Mesenteric fat pad (tissue), 1 donor: ENCODE data around the gene HTR6. TPM values are rescaled to one million over a fixed set of nuclear protein-coding genes. Genes with fewer than 3 reads are reported as not detected.

Experiments used
- DNase-seq: peaks from one replicate; pipeline ENCODE4 v3.0.0-alpha.2; 2020; ENCODE audit warnings: low spot score
- total RNA-seq: library from RNA; stranded (reverse); fragmentation: NEBNext Ultra II Directional; extraction: Animal tissue kit (Norgen Biotek cat#: 25700); gene quantifications from one replicate; pipeline ENCODE4 v1.2.1, GENCODE V29; 2021
- donor health status: DM: yes; HTN: yes; CAD: no.

Gene HTR6
- total RNA-seq, 1 donor from 2014 or later: not detected

DNA sequence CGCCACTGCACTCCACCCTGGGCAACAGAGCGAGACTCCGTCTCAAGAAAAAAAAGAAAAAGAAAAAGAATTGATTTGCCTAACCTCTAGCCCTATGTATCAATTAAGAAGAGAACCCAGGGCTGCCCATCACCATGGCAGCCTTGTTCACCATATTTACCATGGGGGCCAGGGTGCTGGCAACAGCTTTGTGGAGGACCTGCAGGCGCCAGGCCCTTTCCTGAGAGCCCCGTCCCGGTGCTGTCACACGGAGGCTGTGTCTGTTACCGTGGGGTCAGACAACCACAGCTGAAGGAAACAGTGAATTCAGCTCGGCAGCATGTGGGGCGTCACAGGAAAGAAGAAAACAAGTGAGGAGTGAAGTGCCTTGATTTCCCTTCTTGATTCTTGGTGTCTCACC is 27.1 kb upstream of the HTR6 start:
- DNase-seq: peak; percentile 73

DNA sequence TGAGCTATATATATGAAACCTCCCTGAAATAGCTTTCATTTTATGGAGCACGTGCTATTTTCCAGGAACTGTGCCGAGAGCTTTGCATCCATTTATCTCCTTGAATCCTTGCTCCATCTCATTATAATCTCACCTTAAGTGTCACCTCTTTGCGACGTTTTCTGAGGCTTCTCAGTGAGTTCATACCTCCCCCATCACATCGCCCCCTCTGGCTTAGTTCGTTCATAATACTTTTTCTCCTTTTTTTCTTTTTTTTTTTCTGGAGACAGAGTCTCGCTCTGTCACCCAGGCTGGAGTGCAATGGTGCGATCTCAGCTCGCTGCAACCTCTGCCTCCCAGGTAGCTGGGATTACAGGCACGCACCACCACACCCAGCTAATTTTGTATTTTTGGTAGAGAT is 25.4 kb upstream of the HTR6 start:
- DNase-seq: peak; percentile 4

DNA sequence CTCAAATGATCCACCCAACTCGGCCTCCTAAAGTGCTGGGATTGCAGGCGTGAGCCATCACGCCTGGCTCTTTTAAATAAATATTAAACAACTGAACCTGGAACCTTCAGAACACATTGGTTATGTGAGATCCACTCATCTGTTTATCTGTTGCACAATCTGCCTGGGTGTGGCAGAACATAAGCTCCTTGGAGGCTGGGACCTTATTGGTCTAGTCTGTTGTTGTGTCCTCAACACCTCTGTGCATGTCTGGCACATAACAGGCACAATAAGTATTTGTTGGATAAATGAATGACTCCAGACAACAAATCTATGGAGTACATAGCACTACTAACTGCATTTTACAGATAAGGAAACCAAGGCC is 24.7 kb upstream of the HTR6 start:
- peak; percentile 12 for DNase-seq

DNA sequence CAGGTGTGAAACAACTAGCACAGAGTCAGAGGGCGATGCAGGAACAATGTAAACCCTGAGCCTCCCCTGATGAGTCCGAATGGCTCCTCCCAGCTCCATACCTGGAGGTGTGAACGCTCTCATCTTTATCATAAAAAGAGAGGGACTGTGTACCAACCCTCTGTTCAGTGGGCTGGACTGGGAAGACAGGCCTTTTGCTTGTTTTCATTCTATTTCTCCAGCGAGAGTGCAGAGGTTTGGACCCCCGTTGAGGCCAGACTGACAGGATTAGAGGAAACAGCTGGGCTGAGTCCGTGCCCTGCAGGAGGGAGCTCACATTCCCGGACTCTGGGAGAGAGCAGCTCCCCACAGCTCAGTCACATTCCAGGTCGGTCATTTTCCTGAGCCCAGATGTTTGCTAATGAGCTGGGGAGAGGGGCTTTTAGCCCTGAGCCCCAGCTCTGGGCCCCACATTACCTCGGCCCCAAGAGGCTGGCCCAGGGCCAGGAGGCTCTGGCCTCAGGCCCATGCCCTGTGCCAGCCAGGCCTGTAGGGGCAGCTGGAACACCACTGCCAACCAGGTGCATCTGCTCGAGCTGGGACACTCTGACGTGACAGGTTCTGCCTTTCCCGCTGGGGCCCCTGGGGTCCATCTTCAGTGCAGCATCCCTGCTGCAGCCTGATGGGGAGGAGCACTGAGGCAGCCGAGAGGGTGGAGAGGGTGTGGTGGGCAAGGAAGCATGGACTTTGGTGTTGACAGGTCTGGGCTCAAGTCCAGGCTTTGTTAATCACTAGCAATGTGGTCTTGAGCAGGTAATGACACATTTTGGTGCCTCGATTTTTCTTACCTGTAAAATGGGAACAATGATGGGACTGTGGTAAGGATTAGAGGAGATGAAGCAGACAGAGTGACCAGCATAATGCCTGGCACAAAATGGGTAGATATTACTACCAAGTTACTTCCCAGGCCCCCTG is 24.0 kb upstream of the HTR6 start:
- DNase-seq: peak; percentile 83

DNA sequence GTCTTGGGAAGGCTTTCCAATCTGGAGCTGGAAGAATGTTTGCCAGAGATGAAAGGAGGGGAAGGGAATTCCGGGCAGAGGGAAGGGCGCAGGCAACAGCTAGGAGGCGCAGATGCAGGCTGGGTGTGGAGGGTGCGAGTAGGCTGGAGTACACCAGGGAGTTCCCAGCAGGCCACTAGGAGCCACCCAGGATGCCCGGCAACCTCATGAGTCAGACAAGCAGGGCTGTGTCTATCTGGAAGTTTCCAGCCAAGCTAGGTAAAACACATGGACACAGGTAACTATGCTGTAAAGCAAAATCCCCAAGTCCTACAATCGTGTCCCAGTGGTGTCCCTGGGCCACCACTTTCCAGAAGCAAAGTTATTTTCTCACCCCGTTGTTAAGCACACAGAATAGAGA is 21.6 kb upstream of the HTR6 start:
- DNase-seq: no peak

DNA sequence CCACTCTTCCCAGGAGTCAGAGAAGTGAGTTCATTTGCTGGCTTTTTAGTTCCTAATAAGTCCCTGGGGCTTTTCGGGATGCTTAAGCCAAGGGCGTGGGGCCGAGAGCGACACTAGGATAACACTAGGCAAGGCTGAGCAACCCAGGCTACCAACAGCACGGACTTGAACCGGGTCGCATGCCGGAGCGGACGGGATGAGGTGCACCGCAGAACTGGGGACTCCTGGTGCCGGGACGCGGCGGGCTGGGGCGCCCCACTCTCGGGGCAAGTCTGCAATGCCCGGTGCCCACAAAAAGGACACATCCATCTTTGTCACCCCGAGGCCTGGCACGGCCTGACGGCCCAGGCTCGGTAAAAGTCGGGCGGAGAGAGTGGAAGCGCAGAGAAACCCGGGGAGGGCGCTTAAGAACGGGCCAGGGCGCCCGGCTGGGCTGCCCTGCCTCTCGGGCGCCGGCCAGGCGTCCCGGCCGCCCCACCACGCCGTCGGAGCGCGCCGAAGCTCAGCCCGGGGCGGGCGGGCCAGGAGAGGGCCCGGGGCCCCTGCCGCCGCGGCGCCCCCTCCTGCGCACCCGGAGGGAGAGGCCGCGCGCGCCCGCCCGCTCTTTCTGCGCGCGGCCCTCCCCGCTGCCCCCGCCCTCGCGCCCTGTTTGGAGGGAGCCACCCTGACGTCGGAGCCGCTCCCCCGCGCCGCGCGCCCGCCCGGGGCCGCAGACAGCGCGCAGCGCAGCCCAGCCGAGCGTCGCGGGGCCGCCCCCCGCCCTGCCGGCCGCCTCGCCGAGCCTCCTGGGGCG is 20.9 kb upstream of the HTR6 start, which contains the start of gene NBL1:
NBL1 (plus strand) TSS at position 710 of the 793 bp plus-strand sequence. CDS start 10,720 bp downstream, outside the sequence.
- DNase-seq: peak; percentile 90

DNA sequence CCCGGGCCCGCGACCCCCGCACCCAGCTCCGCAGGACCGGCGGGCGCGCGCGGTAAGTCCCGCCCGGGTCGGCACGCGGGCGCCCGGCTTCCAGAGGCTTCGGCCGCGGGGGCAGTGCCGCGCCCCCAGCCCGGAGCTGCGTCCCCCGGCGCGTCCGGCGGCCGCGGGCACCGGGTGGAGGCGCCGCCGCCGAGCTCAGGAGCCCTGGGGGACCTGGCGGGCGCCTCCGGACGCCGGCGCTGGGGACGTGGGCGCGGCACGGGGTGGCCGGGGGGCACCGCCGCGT is 20.3 kb upstream of the HTR6 start:
- DNase-seq: no peak

DNA sequence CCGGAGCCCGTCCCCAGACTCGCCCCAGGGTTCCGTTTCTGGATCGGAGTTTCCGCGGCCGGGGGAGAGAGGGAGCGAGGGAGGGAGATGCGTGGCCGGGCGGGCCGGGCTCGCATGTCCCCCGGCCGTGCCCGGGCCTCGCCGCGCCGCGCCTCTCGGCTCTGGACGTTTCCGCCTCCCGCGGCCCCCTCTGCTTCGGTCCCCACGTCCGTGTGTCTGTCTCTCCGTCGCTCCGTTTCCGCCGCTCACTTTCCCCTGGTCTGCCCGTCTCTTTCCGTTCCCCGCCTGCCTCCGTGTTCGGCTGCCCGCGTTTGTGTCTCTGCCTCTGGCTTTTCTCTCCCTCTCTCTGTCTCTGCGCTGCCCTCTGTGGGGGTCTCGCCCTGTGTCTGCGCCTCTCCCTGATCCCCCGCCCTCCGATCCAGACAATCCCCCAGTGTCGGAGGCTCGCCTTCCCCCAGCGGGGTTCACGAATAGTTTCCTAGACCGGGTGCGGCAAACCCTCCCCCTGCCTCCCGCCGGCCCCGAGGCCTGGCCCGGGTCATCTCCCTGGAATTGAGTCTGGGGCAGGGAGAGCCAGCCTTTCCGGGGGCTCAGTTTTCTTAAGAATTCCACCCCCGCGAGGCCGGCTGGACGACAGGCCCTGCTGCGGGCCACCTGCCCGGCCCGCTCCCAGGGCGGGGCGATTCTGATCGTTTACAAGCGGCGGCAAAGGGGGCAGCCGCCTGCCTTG is 19.8 kb upstream of the HTR6 start:
- no peak for DNase-seq

DNA sequence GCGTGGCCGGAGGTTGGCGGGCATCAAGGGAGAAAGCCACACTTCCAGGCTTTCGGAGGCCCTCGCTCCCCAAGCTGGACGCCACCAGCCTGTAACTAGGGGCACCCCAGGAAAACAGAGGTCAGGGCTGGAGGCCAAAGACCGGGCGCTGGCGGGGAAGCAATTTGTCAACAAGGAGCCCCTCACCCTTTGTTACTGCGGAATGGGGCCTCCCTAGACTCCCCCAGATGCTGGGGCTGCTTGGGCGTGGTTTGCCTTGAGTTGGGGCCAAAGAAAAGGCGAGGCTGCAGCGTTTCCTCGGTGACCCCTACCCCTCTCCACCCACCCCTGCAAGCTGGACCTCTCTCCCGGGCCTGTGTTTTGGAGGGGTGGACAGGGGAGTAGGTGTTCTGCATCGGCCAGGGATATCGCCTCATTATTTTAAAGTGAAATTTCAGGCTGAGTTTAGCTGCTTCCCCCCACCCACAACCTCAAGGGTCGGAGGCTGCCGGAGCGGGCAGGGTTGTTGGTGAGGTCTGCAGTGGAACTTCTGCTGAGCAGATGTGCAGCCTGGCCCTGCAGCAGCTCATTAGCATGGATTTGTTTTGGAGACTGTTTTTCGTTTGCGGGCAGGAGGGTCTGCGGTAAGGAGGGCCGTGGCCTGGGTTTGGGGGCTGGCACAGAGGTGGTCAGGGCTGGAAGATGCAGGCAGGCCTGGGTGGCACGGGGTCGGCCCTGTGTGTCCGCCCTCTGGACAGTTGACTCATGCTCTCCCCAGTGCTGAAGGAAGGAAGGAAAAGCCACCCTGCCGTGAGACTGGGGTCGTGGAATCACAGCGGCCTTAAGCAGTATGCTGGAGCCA is 19.0 kb upstream of the HTR6 start:
- no peak for DNase-seq

DNA sequence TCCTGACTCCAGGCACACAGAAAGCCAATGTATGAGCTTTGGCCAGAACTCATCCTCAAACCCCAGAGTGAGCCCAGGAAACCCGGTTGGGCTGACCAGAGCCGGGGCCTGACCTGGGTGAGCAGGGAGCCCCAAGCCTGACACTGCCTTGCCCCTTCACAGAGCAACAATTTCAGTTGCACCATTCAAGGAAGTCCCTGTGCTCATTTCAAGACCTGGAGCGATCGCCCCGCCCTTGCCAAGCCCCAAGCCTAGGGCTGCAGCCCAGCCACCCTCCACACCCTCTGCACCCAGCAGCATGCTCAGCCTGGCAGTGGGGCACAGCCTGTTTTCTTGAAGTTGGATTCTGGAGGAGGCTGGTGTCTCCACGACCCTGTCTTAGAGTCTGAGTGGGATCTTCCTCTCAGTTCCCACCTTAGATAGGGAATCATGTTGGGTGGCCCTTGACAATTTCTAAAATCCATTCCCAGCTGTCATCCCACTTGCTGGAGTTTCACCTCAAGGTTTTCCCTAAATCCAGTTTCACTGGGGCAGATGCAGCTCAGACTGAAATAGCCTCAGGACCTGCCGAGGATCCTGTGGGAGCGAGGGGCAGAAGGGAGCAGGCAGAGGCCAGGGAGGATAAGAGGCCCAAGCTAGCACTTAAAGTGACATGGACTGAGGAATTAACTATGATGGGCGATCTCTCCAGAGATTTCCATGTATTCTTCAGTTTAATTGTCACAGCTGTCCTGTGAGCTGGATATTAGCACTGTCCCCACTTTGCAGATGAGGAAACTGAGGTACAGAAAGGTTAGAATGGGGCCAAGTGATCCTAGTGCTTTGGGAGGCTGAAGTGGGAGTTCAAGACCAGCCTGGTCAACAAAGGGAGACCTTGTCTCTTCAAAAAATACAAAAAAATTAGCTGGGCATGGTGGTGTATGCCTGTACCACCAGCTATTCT is 18.0 kb upstream of the HTR6 start:
- no peak for DNase-seq

DNA sequence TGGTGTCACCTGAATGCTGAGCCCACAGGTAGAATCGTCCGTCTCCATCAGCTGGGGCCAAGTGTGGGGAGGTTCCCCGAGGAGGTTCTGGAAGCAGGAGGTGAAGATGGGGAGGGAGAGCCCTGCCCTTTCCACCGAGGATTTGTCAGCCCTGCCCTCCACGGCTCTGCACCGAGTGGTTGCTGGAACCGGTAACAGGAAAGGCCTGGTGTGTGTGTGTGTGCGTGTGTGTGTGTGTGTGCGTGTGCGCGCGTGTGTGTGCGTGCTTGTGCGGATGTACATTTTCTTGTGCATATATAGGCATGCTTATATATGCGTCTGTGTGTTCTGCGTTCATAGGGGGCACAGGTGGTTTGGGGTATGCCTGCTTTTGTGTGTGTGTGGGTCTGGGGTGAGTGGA is 17.0 kb upstream of the HTR6 start:
- no peak for DNase-seq

DNA sequence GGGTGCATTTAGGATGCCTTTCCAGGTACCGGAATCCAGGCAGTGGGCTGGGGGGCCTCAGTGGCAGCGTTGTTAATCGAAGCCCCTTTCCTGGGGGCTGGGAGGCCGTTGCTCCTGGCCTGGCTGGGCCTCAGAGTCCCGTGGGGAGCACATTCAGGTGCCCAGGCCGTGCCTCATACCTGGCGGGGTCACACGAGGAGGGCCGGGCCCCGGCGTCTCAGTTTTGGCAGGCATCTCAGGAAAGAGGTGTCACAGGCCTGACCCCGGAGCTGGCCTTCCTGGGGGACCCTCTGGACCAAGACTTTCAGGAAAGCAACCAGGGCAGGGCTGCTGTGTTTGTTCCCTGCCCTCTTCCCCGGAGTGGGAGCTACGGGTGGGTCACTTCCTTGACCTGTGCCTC is 16.4 kb upstream of the HTR6 start:
- no peak for DNase-seq

DNA sequence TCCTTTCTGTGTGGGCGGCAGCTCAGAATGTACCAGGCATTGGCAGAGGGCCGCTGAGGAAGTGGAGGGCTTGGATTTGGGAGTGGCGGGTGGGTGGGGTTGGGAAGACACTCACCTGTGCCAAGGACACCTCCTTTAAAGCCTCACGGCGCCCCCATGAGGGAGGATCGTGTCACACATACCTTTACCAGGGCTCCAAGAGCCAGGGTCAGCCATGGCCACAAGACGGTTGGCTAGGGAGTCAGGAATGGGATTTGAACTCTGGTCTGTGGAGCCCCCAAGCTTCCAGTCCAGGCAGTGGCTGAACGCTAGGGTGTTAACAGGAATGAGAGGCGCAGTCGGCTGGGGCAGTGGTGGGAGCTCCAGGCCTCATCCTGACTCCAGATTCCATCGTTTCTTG is 16.0 kb upstream of the HTR6 start:
- no peak for DNase-seq

DNA sequence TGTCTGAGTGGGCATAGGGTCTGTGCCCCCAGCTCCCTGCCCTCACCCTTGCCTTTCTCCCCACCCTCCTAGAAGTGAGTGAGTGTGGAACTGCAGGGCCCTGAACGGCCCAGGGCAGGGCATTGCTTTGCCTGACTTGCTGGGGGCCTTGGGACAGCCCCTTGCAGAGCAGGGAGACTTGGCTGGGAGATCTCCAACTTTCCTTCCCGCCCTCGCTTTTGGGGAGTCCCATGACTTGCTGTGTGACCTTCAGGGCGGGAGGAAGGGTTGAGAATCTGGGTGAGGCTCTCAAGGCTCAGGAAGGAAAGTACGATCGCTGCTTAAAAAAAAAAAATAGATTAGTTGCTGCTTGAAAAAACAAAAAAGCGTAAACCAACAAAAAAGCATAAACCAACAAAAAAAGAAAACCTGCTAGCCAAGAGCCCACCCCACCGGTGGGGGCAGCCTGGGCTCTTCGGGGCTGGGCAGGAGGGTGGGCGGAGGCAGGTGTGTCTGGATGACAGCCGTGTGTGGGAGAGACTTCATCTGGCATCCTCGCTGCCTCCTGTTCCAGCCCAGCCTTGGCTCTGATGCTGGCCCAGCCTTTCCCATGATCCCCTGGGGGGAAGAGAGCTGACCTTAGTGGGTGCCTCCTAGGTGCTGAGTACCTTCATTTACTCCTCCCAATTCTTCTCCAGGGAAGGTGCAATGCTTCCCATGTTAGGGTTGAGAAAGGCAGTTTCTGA is 14.1 kb upstream of the HTR6 start:
- DNase-seq: no peak

DNA sequence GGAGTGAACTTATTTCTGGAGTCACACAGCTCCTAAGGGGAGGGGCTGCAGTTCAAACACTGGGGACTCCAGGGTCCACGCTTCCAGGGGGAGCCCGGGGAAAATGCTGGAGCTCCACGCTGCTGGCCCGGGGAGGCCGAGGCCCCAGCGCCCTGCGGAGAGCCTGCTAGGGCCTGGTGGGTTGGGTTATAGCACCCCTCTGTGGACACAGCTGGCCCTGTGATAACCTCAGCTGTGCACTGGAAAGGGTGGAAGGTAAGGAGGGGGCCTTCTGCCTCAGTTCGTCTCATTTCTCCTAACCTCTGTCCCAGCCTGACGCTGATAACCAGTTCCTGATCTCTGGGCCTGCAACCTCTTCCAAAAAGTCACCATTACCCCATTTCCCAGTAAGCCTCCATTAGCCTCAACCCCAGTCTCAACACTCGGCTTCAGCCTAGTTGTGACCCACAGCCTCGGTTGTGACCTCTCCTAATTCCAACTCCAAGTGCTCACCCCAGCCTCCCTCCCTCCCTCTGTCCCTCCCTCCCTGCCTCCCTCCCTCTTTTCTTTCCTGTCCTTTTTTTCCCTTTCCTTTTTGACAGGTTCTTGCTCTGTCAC is 13.4 kb upstream of the HTR6 start:
- DNase-seq: no peak

DNA sequence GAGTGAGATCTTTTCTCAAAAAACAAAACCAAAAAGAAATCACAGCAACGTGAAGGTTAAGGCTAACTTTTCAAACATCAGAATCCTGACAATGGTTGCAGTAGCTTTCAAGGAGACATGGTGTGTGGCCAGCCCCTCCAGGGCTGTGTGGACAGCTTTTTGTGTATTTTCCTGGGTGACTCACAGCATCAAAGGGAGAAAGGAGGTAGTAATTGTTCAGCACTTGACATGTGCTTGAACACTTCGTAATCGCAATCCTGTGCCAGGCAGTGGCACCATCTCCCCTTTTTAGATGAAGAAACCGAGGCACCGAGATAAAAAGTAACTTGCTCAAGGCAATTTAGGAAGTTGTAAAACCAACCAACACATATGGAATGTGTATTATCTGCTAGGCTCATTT is 10.3 kb upstream of the HTR6 start:
- DNase-seq: no peak

DNA sequence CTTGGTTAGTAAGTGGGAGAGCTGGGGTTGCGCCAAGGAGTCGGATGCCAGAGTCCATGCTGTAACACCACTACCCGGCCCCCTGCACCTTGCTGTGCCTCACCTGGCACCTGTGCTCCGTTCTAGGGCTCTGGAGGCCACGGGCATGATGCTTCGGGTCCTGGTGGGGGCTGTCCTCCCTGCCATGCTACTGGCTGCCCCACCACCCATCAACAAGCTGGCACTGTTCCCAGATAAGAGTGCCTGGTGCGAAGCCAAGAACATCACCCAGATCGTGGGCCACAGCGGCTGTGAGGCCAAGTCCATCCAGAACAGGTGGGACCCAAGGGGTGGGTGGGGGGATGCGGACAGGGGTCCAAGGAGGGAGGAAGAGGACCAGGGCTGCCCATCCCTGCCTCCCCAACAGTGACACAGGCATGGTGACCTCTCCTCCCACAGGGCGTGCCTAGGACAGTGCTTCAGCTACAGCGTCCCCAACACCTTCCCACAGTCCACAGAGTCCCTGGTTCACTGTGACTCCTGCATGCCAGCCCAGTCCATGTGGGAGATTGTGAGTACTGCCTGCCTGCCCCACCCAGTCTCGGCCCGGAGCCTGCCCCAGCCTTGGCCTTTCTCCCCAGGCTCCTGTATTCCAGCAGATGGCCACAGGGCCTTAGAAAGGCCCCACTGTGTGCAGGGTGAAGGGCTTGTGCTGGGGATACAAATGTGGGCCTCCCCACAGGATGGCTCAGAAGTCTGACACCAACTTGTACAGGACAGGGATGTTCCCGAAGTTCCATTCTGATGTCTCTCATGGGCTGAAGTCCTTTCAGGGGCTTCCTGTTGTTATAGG is 9.6 kb upstream of the HTR6 start:
- no peak for DNase-seq

DNA sequence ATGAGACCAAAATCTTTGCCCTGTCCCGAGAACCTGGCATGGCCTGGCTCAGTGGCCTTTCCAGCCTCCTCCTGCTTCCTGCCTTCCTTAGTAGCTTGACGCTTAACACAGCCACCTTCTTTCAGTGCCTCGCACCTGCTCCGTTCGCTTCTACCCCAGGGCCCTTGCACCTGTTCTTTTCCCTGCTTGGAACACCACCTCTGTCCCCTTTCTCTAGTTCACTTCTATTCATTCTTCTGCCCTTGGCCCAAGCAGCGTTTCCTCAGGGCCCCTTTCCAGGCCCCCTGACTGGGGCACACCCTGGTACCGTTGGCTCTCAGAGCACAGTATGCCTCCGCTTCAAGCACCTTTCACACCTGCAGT is 9.0 kb upstream of the HTR6 start:
- no peak for DNase-seq
